Rectal smooth muscle tissue (tissue), 1 donor: ENCODE measurements around the gene EFHC2.

Source experiments
- H3K27ac ChIP-seq: one replicate; pipeline ENCODE4 v1.7.0; 2013; ENCODE audit warnings: low read depth, low read length, inconsistent platforms
- H3K27me3 ChIP-seq: one replicate; pipeline ENCODE4 v1.7.0; 2013; ENCODE audit warnings: low read length; ENCODE audit not compliant: control insufficient read depth, insufficient read depth
- H3K36me3 ChIP-seq: one replicate; pipeline ENCODE4 v1.7.0; 2013; ENCODE audit warnings: low read length; ENCODE audit not compliant: control insufficient read depth, insufficient read depth
- H3K4me1 ChIP-seq: one replicate; pipeline ENCODE4 v1.7.0; 2013; ENCODE audit warnings: low read length; ENCODE audit not compliant: control insufficient read depth, insufficient read depth
- H3K4me3 ChIP-seq: one replicate; pipeline ENCODE4 v1.7.0; 2013; ENCODE audit warnings: low read length
- H3K9ac ChIP-seq: one replicate; pipeline ENCODE4 v1.7.0; 2013; ENCODE audit warnings: low read length

Gene EFHC2

GRCh38 chrX:44319550-44319949, 23.9 kb downstream of the EFHC2 start:
- no peaks in the 10 kb centered on the region for H3K36me3 ChIP-seq
- no peaks in the 10 kb centered on the region for H3K4me1 ChIP-seq
- no peak overlapping the region for H3K4me3 ChIP-seq
- no peak overlapping the region for H3K27ac ChIP-seq
- no peak overlapping the region for H3K9ac ChIP-seq
- H3K27me3 ChIP-seq, result peaks cover 2% of the 10 kb centered on the region

- Histone ChIP-seq H3K27me3 (no peaks in the 10 kb centered on the region), H3K9ac (no peak overlapping the region), H3K4me1 (no peaks in the 10 kb centered on the region), H3K4me3 (no peak overlapping the region), H3K27ac (no peak overlapping the region), H3K36me3 (no peaks in the 10 kb centered on the region)
Observed at GRCh38 chrX:44317181-44317580, 26.3 kb downstream of the EFHC2 start.

- H3K4me3 ChIP-seq, result no peak overlapping the region
- H3K36me3 ChIP-seq, result no peaks in the 10 kb centered on the region
- no peak overlapping the region for H3K27ac ChIP-seq
- no peaks in the 10 kb centered on the region for H3K4me1 ChIP-seq
- no peak overlapping the region for H3K9ac ChIP-seq
- H3K27me3 ChIP-seq, result no peaks in the 10 kb centered on the region
Observed at GRCh38 chrX:44314808-44315207, 28.7 kb downstream of the EFHC2 start.

- H3K4me3 ChIP-seq, result no peak overlapping the region
- H3K27me3 ChIP-seq, result no peaks in the 10 kb centered on the region
- no peaks in the 10 kb centered on the region for H3K4me1 ChIP-seq
- H3K36me3 ChIP-seq, result no peaks in the 10 kb centered on the region
- H3K27ac ChIP-seq, result no peak overlapping the region
- H3K9ac ChIP-seq, result no peak overlapping the region
Observed at GRCh38 chrX:44314259-44314734, 29.2 kb downstream of the EFHC2 start.

- no peaks in the 10 kb centered on the region for H3K36me3 ChIP-seq
- H3K27me3 ChIP-seq, result no peaks in the 10 kb centered on the region
- H3K4me1 ChIP-seq, result no peaks in the 10 kb centered on the region
- no peak overlapping the region for H3K9ac ChIP-seq
- H3K4me3 ChIP-seq, result no peak overlapping the region
- no peak overlapping the region for H3K27ac ChIP-seq
Observed at GRCh38 chrX:44312421-44312820, 31.1 kb downstream of the EFHC2 start.

GRCh38 chrX:44310227-44310626, 33.2 kb downstream of the EFHC2 start:
- Histone ChIP-seq H3K4me3 (no peak overlapping the region), H3K27me3 (no peaks in the 10 kb centered on the region), H3K9ac (no peak overlapping the region), H3K27ac (no peak overlapping the region), H3K4me1 (no peaks in the 10 kb centered on the region), H3K36me3 (no peaks in the 10 kb centered on the region)

GRCh38 chrX:44308869-44309268, 34.6 kb downstream of the EFHC2 start:
- no peaks in the 10 kb centered on the region for H3K36me3 ChIP-seq
- H3K4me3 ChIP-seq, result no peak overlapping the region
- H3K27ac ChIP-seq, result no peak overlapping the region
- no peaks in the 10 kb centered on the region for H3K27me3 ChIP-seq
- H3K9ac ChIP-seq, result no peak overlapping the region
- no peaks in the 10 kb centered on the region for H3K4me1 ChIP-seq

GRCh38 chrX:44306356-44306755, 37.1 kb downstream of the EFHC2 start:
- no peaks in the 10 kb centered on the region for H3K4me1 ChIP-seq
- no peak overlapping the region for H3K9ac ChIP-seq
- no peaks in the 10 kb centered on the region for H3K27me3 ChIP-seq
- no peak overlapping the region for H3K4me3 ChIP-seq
- H3K36me3 ChIP-seq, result no peaks in the 10 kb centered on the region
- H3K27ac ChIP-seq, result no peak overlapping the region

- no peaks in the 10 kb centered on the region for H3K27me3 ChIP-seq
- no peaks in the 10 kb centered on the region for H3K36me3 ChIP-seq
- no peaks in the 10 kb centered on the region for H3K4me1 ChIP-seq
- H3K9ac ChIP-seq, result no peak overlapping the region
- no peak overlapping the region for H3K27ac ChIP-seq
- H3K4me3 ChIP-seq, result no peak overlapping the region
Observed at GRCh38 chrX:44305921-44306320, 37.6 kb downstream of the EFHC2 start.

- Histone ChIP-seq H3K9ac (no peak overlapping the region), H3K4me1 (no peaks in the 10 kb centered on the region), H3K27ac (no peak overlapping the region), H3K27me3 (no peaks in the 10 kb centered on the region), H3K36me3 (no peaks in the 10 kb centered on the region), H3K4me3 (no peak overlapping the region)
Observed at GRCh38 chrX:44303119-44303518, 40.4 kb downstream of the EFHC2 start.

- no peak overlapping the region for H3K27ac ChIP-seq
Observed at GRCh38 chrX:44299177-44299576, 44.3 kb downstream of the EFHC2 start.

GRCh38 chrX:44291468-44292092, 51.9 kb downstream of the EFHC2 start:
- H3K36me3 ChIP-seq, result no peaks in the 10 kb centered on the region
- H3K4me1 ChIP-seq, result no peaks in the 10 kb centered on the region
- H3K27me3 ChIP-seq, result no peaks in the 10 kb centered on the region
- H3K27ac ChIP-seq, result no peak overlapping the region
- H3K4me3 ChIP-seq, result no peak overlapping the region
- no peak overlapping the region for H3K9ac ChIP-seq

More at GRCh38 chrX:44299177-44299576, 44.3 kb downstream of the EFHC2 start:
- H3K27me3 ChIP-seq, result no peaks in the 10 kb centered on the region
- no peak overlapping the region for H3K4me3 ChIP-seq
- no peaks in the 10 kb centered on the region for H3K36me3 ChIP-seq
- H3K4me1 ChIP-seq, result no peaks in the 10 kb centered on the region
- H3K9ac ChIP-seq, result no peak overlapping the region

GRCh38 chrX:44290718-44291117, 52.8 kb downstream of the EFHC2 start:
- Histone ChIP-seq H3K27me3 (no peaks in the 10 kb centered on the region), H3K4me1 (no peaks in the 10 kb centered on the region), H3K36me3 (no peaks in the 10 kb centered on the region), H3K9ac (no peak overlapping the region), H3K4me3 (no peak overlapping the region), H3K27ac (no peak overlapping the region)
